Activated CD8-positive, alpha-beta memory T cell treated with anti-CD3 and anti-CD28 coated beads for 1 hour (primary cell): ENCODE measurements around the gene STKLD1.
"Not testable (repeated sequence)": the region's sequence is repeated elsewhere in the genome, so short reads cannot be mapped to it uniquely, and the experiment has no call there.

Source experiments
- DNase-seq, 2 donors: peaks; one replicate each; pipeline ENCODE4 v3.0.0-alpha.2; 2020; ENCODE audit warnings: low read depth in 1 of 2; ENCODE audit errors: extremely low read depth in 1 of 2

STKLD1 gene

DNA sequence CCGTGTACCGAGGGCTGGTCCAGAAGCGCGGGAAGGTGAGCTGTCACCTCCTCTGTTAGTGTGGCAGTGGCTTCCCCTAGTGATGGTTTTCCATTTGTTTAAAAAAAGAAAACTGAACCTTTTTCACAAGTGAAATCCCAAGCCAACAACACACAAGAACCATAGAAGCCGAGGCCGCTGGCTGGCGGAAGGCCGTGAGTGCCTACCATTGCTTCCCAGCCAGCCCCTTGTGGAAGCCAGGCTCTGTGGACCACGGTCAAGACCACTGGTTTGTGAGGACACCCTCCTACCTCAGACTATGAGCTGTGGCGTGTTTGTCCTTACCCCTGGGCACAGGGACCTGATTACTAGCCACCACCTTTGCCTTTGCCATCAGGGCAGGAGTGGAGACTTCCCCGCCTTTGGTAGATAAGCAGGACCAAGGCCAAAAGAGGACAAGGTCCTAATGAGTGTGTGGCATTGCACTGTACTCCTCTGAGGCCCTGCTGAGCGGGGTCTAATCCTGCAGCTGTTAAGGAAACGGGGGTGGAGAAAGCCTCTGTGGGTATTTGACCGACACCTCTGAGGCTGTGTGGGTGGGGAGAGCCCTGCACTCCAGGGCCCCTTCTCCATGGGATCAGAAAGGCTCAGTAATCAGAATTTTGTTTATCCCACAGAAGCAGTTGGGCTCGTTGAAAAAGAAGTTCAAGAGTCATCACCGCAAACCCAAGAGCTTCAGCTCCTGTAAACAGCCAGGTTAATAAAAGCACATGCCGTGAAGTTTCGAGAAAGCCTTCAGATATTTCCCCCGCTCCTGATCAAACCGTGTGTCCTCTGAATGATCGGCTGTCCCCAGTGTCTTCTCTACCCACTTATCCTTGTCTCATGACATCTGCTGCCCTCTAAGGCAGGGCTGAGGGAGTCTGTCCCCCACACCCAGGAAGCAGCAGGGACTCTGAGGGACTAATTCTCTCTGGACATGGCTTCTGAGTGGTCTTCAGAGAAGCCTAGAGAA, 15.5 kb upstream of the STKLD1 start:
- DNase-seq: no peak

GRCh38 chr9:133361507-133362092, 14.6 kb upstream of the STKLD1 start:
- DNase-seq: no peak

- no peak for DNase-seq
Observed at GRCh38 chr9:133362359-133363044, 13.7 kb upstream of the STKLD1 start.

DNA sequence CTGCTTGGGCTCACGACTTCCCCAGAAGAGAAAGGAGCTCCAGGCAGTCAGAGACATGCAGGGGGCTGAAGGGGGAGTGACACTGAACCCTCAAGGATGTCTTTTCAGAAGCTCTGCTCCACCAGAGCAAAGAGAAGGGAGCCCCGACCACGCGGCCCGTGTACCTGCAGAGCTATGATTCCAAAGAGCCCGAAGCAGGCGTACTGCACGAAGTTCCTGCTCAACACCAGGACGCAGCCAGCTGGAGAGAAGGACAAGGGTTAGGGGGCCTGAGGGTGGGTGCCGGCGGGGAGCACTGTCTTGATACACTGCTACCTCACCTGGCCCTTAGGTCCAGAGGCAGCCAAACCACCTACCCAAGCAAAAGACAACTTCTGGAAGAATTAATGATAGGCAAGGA, 9.7 kb upstream of the STKLD1 start:
- DNase-seq: no peak

- DNase-seq: no peak
Observed at GRCh38 chr9:133367221-133367620, 8.9 kb upstream of the STKLD1 start.

GRCh38 chr9:133367778-133368177, 8.4 kb upstream of the STKLD1 start:
- no peak for DNase-seq

- DNase-seq: no peak
Observed at GRCh38 chr9:133368249-133368881, 7.8 kb upstream of the STKLD1 start.

DNA sequence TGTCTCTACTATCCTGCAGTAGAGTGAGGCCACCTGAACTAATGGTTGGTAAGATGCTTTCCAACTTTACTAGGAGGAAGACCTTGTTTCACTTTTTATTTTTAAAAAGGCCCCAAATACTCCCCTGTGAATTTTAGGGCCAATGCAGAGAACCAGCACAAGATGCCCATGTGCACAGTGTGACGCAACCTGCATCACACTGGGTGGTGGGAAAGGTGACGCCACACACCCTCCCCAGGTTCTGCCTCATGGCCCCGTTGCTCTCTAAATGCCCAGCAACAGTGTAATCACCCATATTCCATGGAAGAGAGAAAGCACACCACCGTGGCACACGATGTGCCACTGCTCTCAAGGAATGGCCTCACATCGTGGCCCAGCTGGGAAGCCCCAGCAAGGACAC, 6.7 kb upstream of the STKLD1 start:
- DNase-seq: no peak

- no peak for DNase-seq
Observed at GRCh38 chr9:133369933-133370332, 6.2 kb upstream of the STKLD1 start.

DNA sequence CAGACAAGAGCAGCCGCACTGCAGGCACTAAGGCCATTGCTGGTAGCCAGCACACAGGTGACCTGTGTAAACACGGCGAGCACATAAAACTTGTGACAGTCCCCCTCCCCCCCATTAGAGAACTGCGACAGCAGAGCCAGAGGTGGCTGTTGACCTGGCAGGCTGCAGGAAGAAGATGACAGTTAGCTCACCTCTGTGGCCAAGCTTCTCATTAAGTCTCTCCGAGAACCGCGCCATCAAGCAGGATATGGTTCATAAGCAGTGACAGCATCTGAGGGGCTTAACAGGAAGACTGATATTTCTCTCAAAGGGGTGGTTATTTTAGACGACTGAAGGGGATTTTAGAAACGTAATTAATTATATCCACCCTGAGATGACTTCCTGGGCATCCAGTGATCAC, 5.5 kb upstream of the STKLD1 start:
- DNase-seq: no peak

DNA sequence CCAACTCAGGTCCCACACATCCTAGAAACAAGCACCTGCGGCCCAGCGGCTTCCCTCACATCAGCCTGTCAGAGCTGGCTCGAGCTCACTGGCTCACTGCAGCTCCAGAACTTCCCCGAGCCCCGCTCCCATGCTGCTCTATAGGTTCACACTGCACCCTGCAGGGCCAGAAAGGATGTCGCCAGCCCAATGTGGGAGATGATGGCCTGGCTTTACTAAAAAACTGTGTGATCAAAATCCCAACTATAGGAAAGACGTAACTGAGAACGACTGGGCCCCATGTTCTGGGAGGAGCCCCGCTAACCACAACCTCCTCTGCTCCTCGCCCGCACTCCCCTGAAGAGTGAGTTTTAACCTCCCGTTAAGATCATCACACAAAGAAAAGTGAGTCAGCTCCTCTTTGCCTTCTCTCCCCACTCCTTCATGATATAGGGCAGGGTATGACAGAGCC, 4.9 kb upstream of the STKLD1 start:
- peak in 1 of 2 donors; percentile 51 for DNase-seq

GRCh38 chr9:133372144-133372543, 4.0 kb upstream of the STKLD1 start:
- no peak for DNase-seq

DNA sequence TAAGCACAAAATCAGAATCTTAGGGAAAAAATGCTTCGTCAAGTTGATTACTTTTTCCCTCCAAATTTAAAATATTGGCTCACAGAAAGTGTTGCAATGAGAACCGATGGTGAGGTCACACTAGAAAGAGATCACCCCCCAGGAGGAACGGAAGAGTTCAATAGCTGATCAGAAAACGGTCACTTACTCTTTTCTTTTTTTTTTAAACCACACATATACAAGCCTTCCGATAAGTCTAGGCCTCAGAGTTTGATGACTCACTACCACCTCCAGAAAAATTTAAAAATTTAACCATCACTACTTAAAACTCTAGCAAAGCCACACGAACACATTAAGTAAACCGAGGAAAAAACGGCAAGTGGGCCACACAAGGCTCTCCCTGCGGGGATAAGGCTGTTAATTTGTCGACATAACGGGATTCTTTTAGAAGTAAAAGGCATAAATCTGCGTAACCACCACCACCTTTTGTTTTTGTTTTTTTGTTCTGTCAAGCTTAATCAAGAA, 1.5 kb upstream of the STKLD1 start:
- no peak for DNase-seq

- DNase-seq: no peak
Observed at GRCh38 chr9:133375116-133375723, 946 bp upstream of the STKLD1 start.

DNA sequence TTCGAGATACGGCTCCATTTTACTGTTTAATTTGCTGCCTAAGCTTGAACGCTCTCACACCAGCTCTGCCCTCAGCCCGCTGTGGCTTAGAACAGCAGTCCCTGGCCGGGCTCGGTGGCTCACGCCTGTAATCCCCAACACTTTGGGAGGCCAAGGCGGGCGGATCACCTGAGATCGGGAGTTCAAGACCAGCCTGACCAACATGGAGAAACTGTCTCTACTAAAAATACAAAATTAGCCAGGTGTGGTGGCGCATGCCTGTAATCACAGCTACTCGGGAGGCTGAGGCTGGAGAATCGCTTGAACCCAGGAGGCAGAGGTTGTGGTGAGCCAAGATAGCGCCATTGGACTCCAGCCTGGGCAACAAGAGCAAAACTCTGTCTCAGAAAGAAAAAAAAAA, 1.1 kb downstream of the STKLD1 start:
- DNase-seq: not testable (repeated sequence)

DNA sequence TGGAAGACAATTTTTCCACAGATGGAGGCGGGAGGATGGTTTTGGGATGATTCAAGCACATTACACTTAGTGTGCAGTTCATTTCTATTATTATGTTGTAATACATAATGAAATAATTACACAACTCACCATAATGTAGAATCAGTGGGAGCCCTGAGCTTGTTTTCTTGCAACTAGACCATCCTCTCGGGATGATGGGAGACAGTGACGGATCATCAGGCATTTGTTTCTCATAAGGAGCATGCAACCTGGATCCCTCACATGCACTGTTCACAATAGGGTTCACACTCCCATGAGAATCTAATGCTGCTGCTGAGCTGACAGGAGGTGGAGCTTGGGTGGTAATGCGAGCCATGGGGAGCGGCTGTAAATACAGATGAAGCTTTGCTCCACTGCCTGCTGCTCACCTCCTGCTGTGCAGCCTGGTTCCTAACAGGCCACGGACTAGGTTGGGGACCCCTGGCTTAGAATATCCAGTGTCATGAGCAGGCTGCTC, 1.6 kb downstream of the STKLD1 start:
- DNase-seq: no peak

DNA sequence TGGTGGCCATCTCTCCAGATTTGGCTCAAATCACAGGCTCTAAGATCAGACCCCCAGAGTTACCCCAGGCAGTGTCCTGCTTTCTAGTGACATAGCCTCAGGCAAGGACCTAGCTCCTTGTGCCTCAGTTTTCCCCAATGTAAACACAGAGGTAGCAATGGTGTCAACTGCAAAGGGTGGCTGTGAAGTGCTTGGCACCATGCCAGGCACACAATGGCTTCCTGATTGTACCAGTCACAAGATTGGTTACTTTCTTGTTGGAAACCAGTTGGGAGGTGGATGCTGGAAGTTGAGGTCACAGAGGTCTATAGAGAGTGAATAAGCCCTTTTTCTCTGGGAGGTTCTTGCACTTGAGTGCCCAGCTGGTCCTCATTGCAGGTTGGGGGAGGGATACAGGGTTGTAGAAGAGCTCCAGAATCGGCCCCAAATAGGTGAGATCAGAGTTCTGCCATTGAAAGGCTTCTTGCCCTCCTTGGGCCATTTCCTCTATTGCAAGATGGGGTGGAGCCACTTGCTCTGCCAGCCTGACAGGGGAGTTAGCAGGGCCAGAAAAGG, 2.3 kb downstream of the STKLD1 start:
- no peak for DNase-seq

DNA sequence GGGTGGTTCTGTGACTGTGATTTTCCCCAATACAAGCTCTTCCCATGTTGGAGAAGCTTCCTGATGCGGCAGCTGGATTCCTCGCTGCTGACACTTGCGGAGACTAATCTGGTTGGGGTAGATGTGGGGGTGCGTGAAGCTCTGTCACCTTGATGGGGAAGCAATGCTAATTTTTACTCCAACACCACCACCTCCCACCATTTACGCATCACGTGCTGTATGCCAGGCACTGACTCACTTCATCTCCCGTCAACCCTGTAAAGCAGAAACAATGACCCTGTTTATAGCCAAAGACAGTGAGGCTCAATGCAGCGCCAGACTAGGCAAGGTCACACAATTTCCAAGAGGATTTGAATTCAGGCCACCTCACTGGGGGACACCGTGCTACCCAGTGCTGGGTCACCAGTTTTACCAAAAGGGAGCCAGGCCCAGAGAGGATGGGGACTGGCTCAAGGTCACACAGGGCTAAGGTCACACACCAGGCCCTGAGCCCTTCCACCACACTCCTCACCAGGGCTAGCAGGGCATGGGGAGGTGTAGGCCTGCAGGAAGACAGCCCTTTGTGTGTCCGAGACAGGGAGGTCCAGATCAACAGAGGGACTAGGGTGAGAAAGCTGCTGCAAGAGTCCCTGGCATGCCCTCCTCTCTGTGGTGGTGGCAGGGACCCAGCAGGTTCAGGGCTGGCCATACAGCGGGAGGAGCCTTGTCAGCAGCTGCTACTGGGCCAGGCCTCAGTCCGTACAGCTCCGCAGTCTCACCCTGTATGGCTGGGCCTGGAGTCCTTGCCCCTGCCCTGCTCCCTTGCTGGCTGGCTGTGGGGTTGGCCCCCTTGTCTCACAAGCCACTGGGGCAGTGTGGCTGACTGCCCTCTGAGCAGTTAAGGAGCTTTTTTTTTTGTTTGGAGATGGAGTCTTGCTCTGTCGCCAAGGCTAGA, 3.3 kb downstream of the STKLD1 start:
- DNase-seq: no peak

DNA sequence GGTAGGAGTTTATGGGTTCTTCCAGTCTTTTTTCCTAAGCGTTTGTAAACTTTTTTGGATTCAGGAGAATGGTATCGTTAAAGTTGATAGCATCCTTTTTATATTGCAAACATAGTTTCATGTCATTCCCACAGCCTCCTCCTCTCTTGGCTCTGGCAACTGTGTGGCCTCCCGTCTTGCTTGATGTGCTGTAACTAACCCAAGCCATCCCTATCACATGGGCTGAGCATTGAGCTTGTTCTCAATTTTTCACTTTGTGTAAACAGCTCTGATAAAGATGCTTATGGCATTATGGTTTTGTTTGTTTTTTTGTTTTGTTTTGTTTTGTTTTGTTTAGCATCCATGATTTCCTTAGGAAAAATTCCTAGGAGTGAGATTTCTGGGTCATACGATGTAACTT, 4.6 kb downstream of the STKLD1 start:
- DNase-seq: no peak
